ENCODE data around the gene FAM47E.
"Not testable (repeated sequence)": the region's sequence is repeated elsewhere in the genome, so short reads cannot be mapped to it uniquely, and the experiment has no call there.

Gene FAM47E

DNA sequence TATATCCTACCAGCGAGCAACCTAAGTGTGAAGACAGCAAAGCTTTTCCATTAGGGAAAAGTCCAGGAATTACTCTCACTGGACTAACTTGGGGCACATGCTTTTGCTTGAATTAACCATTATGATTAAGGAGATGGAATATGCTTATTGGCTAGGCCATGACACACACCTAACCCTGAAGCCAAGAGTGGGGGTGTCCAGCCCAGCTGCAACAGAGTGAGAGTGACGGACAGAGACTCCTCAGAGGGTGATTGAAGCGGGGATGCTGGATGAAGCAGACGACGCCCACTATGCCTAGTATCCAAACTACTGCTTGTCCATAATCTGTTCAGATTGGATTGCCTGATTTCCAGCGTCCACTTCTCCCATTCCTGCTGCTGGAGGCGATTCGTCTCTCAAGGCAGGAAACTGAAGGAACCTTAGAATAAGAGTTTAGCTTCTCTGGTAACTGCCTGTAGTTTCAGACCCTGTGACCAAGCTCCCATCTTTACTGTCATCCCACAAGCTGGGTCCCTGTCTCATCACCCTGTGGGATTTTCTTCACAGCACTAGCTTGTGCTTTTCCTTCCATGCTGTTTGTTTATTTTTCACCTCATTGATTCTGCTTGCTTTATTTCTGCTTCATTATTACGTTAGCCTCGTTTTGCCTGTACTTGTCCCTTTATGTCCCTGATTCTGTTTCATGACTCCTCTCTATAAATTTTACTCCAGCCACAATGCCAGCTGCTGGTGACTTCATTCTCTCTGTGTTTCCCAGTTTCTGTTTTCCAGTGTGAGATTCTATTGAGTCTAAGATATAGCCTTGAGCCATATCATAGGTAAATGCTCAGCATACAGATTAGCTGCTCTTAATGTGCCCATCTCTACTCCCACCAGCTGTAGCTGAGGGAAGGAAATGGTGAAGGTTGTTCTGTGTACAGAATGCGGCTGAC lies 19.0 kb downstream of the FAM47E start:
- DNase-seq = no peak

DNA sequence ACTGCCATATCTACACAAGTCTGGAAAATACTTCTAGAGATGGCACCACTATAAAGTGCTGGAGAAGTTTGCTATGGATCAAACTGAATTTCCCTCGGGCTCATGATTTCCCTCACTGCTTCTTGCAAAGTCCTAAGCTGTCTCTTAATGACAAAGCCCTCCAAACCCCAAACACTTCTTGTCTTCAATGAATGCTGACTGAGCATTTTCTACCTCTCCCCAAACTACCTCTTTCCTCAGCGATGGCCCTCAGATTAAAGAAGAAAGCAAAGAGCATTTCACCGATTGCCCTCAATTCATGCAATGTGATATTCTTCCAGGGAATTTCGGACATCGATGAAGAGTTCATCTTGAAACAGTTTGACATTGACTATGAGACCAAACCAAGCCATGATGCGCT lies 19.7 kb downstream of the FAM47E start:
- DNase-seq = no peak

DNA sequence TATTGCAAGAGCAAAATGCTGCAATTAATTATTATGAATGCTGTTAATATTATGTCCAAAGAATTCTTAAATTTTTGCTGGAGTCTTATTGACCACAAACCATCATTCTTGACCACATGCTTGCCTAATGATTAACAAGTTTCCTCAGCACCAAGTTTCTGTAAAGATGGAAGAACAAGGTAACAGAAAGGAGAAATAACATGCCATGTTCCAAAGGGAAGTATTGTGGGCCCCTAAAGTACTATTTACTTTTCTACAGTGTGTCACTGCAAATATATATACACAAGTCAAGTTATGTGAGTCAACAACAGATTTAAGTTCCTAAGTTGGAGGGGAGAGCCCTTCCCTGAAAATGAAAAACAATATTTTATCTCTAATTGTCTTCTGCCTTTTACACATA lies 20.6 kb downstream of the FAM47E start:
- no peak for DNase-seq

DNA sequence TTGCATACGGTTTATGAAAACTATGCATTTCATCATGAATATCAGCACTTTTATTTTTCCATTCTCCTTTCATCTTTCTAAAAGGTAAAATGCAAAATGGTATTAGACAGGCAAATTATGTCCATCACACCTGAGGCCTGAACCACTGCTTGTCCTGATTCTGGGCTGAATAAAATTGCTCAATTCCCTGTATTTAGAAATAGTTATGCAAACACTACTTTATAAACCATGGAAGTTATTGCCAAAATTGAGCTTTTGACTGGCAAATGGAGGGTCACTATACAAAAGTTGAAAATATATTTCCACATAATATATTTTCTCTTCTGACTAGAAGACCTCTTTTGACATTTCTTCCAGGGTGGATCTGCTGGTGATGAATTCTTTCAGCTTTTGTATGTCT lies 21.1 kb downstream of the FAM47E start:
- DNase-seq = no peak

DNA sequence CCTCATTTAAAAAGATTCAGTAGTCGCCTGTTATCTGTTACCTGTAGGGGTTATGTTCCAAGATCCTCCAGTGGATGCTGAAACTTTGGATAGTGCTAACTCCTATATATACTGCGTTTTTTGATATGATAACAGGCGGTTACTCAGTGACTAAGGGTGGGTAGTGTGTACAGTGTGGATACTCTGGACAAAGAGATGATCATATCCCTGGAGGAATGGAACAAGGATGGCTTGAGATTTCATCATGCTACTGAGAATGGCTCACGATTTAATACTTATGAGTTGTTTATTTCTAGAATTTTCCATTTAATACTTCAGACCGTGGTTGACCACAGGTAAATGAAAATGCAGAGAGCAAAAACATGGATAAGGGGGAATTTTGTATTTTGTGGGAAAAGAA lies 21.5 kb downstream of the FAM47E start:
- no peak for DNase-seq

DNA sequence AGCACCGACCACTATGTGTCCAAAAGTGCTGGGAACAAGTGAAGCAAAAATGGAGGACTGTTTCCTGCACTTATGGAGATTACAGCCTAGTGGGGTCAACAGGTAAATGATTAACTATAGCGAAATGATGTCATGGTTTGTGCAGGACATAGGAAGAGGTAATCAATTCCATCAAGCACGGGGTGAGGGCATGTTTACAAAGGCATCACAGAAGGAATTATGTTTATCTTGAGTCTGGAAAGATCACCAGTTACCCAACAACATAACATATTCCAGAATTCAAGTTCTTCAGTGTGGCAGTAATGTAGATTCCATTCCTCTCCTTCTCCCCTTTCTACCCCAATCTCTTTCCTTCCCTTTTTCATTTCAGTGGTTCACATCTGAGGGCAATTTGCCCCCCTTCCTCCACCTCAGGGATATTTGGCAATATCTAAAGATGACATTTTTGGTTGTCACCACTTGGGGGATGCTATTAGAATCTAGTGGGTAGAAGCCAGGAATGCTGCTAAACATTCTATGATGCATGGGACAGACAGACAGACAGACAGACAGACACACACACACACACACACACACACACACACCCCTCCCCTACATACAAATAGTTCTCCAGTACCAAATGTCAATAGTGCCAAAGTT lies 24.1 kb downstream of the FAM47E start:
- DNase-seq = no peak

DNA sequence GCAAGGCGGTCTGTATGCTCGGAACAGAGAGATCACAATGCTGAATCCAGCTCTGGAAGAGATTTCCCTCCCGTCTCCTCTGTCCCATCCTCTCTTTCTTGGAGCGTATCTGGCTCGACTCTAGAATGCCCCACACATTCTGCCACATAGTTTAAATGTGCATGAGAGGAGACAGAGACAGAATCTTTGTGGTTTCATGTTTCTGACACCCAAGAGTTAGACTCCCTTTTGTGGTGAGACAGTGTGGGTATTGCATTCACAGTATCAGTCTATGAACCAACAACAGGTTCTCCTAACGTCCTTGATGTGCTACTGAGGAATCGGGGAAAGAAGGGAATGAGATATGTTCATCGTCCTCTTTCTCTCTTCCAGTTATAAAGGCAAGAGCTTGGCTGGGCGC lies 25.3 kb downstream of the FAM47E start:
- DNase-seq = no peak

DNA sequence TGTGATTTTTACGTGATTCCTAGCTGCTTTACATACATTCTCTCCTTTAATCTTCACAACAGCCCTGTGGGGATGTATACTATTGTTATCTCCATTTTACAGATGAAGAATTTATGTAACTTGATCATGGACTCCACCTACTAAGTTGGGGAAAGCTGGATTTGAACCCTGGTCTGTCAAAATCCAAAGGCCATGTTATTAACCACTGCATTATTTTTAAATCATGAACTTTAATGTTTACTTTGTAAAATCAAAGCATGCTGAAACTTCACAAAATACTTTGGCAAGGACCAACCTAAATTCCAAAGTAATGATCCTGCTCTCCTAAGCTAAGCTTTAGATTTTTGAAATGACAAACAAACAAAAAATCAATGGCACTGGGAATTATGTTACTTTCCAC lies 26.1 kb downstream of the FAM47E start:
- no peak for DNase-seq

DNA sequence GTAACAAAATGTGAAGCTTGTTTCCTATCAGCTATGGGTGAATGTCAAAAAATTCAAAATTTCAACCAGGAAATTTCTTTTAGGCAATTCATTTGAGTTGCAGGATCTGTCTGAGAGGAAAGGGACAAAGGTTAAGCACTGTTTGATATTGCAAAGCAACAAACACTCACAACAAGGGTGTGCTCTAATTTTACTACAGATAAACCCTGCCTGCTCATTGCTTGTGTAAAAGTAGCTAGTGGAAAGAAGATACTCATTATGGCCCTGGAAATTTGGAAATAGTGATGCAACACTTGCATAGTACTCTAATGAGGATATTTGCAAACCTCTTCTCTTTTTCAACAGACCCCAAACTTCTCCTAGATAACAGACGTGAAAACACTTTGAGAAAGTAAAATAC lies 27.1 kb downstream of the FAM47E start:
- DNase-seq = no peak

DNA sequence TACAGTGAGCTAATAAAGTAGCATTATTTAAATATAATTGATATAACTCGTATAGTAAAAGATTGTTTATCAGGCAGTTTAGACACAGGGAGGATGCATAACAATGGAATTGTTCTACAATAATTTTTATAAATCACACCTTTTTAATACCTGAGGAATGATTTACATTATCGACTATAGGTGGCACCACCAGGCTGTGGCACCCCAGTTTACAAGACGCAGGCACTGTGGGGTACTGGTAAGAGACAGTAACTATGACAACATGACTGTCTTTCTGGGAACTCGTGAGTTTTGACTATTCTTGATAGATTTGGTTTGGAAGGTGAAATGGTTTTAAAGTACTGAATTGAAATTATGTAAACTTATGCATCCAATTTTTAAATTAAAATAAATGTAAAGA lies 27.9 kb downstream of the FAM47E start:
- DNase-seq = peak; percentile 41

DNA sequence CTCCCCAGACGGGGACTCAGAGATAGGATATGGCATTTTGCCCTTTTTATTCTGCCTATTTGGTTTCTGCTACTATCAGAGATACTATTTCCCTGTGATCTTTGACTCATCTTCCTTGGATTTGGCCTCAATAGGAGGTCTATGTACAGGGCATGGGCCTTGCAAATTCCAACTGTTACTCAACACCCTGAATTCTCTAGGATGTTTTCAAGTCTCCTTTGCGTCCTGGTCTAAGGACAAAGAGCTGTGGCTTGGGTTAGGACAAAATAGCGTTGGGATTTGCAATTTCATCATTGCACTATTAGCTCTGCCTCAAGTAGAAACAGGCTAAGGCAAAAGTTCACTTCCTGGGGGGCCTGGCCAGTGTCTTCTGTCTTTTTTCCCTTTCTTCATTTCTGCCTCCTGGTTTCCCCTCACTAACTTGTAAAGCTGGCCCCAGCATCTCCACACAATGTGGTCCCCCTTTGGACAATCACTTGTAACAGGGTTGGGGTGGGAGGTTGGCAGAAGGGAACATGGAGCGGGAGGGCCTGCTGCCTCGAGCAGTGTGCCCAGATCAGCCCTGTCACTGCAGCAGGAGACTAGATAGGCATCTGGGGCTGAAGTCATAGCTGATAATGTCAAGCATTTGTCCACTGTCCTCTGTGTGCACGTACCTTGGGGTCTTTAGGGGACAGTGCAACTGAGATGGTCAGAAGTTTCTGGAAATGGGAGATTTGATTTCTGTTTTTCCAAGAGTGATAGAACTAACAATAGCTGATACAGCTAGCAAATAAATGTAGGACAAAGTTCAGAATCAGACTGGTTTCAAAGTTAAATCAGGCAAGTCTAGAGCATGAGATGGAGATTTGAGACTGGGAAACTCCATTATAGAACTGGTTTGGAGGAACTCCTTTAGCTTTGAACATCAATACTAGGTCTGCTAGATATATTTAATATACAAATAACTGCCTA lies 29.2 kb downstream of the FAM47E start:
- DNase-seq = no peak

DNA sequence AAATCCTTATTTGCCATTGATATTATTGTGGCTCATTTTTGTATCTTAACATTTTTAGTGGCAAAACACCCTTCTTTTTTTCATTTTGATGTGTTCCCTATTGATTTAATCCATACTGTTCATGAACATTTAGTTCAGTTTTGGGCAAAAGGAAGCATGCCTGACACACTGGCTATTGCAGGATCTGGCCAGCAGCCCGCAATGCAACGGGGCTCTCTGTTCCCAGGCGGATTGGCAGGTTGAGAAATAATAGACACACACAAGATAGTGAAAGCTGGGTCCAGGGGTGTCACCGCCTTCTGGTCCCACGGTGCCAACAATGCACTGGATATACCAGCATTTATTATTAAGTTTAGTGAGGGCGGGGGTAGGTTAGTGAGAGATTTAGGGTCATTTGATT lies 30.1 kb downstream of the FAM47E start:
- DNase-seq = not testable (repeated sequence)

DNA sequence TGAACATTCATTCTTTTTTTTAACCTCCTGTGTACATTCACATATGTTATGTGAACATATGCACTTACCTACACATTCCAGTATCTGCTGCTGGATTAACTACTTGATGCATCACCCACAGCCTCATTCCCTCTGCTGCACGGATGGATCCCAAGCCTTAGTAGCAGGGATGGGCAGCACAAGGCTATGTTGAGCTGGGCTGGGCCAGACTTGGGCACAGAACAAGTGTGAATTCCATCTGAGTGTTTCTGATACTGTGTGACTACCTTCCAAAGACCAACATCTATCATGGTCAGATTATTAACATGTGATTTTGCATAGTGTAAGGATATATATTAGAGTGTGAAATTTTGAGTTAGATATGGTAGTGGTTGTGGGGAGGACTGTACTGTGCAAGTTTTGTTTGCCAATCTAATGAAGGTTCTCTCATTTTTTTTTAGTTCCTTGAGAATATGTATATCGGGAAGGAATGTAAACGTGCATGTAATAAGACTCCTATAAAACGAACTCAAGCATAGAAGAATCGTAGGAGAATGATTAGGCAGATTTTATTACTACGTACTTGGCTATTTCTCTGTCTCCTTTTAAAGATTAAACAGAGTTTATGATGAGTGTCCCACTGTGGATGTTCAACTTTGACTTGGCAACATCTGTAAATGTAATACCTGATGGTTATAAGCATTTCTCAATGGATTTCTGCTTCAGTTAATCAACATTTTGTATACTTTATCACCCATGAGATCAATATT lies 31.6 kb downstream of the FAM47E start:
- no peak for DNase-seq

DNA sequence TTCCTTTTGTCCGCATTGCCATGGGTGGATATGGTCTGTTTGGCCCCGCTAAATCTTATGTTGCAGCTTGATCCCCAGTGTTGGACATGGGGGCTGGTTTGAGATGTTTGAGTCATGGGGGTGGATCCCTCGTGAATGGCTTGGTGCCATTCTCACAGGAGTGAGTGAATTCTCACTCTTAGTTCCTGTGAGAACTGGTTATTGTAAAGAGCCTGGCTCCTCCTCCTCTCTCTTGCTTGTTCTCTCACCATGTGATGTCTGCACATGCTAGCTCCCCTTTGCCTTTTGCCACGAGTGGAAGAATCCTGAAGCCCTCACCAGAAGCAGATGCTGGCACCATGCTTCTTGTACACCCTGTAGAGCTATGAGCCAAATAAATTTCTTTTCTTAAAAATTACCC lies 32.4 kb downstream of the FAM47E start:
- DNase-seq = no peak

DNA sequence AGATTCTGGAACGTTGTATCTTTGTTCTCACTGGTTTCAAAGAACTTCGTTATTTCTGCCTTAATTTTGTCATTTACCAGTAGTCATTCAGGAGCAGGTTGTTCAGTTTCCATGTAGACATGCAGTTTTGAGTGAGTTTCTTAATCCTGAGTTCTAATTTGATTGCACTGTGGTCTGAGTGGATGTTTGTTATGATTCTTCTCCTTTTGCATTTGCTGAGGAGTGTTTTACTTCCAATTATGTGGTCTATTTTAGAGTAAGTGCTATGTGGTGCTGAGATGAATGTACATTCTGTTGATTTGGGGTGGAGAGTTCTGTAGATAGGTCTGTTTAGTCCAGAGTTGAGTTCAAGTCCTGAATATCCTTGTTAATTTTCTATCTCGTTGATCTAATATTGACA lies 36.3 kb downstream of the FAM47E start:
- DNase-seq = not testable (repeated sequence)

DNA sequence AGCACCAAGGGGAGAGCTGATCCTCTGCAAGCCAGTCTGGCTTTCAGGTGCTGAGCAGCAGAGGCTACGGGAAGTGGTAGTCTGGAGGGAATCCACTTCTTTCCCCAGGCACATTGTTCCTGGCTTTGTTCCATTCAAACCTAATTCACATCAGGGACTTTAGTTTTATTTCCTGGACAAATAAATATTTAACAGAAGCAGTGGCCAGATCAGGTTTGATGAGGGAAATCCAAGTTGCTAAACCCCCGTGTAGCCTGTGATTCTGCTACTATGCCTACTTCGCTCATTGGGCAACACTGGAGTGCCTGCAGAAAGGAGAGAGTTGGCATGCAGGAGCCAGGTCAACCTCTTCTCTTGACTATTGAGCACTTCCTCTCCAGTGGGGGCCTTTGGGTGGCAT lies 41.2 kb downstream of the FAM47E start:
- no peak for DNase-seq

DNA sequence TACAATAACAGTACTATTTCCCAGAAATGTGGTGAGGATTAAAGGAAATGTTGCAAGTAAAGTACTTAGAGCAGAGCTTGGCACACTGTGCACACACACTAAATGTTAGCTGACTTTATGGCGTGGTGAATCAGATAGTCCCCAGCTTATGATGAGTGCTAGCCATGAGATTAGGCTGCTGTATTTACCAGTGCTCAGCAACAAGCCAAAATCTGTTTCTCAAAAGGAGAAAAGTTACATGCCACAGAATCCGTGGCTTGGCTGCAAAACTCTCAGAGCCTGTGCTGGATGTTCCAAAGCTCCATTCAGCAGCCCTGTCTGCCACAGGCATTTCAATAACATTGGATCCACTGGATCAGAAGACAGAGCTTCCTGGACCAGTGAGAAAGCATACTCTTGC lies 42.3 kb downstream of the FAM47E start:
- no peak for DNase-seq

DNA sequence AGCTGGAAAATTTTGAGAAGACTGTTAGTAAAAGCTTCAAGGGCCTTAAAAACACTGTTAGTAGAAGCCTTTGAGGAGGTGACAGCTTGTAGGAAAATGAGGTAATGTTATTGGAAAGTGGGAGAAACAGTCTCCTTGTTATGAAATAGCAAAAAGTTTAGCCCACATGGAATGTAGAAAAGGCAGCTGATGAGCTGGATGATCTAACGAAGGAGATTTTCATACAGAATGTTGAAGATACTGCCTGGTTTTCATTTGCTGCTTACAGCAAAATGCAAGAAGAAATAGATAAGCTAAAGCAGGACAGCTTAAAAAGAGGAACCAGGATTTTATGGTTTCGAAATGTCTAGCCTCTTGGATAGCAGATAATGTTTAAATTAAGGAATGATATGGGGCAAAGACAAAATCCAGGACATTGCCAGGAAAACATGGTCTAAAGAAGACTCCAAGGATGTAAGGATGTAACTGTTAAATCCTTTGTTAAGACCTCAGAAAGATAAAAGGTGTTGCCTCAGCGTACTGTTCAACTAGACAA lies 44.8 kb downstream of the FAM47E start:
- no peak for DNase-seq

DNA sequence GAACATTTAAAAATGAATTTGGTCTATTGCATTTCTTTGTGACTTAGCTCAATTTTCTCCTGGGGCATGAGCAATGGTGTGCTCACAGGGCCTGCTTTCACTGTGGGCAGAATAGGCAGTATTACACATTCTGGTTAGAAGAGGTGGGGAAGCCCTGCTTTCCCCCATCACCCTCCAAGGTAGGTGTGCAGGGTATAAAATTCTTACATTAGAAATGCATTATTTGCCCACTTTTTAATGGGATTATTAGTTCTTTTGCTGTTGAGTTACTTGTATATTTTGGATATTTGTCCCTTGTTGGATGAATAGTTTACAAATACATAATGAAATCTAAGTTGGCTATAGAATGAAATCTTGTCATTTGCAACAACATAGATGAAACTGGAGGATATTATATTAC lies 46.7 kb downstream of the FAM47E start:
- DNase-seq = no peak

DNA sequence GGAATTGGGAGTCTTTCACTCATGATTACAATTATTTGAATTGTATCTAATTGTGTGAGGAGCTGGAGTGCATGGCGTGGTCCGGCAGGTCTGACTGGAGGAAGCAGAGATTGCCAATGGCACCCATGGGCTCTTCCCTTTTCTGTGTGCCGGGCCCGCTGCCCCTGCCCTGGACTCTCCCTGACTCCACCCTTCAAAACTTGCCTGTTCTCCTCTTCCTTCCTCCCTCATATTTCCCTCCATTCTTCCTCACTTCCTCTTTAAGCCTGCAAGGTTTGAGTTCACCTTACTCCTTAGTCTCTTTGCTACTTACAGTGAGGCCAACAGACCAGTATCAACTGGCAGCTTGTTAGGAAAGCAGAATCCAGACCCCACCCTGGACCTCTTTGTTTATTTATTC lies 48.5 kb downstream of the FAM47E start:
- DNase-seq = no peak

DNA sequence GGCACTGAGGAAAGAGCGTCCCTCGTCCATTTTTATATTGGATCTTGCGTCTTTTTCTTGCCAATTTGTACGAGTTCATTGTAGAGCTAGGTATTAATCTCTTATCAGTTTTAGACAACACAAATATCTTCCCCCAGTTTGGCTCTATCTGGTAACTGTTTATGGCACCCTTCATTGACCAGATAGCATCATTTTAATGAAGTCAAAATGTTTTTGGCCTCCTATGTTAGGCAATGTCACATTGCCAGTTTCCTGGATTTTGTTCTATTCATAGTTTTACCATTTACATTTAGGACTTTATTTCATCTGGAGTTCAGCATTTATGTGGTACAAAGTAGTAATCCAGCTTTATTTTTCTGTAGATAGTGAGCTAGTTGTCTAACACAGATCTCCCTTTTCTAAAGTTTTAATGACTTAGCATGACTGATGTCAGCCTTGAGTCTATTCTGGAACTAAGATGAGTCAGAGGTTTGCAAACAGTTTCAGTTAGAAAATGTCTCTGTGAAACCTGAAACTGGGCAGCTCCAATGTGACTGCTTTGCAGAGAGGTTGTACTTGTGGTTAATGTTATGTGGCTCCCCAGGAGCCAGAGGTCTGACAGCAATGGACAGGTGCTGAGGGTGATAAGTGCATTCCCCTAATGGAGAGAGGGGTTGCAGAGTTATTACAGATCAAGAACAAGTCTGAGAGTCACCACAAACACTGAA lies 49.7 kb downstream of the FAM47E start:
- peak; percentile 11 for DNase-seq

DNA sequence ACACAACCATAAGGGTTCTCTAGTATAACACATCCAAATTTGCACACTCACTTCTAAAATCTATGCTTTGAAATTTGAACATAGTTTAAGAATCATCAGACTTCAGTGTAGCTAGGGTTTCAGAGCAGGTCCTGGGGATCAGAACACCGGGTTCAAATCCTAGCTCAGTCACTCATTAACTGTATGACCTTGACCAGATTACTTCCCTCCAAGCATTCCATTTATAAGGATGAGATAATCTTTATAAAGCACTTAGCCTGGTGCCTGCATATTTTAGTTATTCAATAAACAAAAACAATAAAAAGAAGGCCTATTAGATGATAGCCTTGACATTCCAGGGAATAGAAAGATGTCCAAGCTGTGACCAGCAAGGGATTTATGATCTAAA lies 50.2 kb downstream of the FAM47E start:
- no peak for DNase-seq

Measured in CD4-positive, alpha-beta T cell treated with Interleukin-4 for 4 hours (primary cell).